GM10266 (cell line): ENCODE measurements around the gene IRX1.

Source experiments
- DNase-seq: peaks from one replicate; pipeline ENCODE4 v3.0.0; 2012; ENCODE audit errors: extremely low spot score
- TF ChIP-seq, protein P1 (sequence below): IDR thresholded peaks from 2 replicates; pipeline ENCODE4 v1.5.1; 2012; ENCODE audit warnings: mild to moderate bottlenecking, low read depth; ENCODE audit not compliant: control insufficient read depth, insufficient read depth; ENCODE audit errors: missing control alignments

IRX1 gene

DNA sequence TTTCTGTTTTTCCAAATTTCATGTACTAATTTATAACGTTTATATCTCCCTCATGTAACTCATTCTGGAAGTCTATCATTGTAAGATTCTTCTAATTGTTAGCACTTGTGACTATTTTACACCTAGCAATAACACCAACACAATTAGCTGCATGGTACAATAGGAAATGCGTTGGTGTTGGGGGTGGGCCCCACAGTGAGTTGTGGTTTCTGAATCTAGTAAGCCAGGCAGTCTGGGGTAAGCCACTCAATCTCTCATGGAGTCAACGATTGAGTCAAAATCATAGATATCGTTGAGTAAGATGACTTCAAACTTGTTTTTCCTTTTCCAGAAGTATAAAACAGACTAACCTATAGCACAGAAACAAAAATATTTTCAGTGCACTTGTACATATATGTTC, 30.0 kb downstream of the IRX1 start:
- no peak for DNase-seq
- TF ChIP-seq, protein P1, sequence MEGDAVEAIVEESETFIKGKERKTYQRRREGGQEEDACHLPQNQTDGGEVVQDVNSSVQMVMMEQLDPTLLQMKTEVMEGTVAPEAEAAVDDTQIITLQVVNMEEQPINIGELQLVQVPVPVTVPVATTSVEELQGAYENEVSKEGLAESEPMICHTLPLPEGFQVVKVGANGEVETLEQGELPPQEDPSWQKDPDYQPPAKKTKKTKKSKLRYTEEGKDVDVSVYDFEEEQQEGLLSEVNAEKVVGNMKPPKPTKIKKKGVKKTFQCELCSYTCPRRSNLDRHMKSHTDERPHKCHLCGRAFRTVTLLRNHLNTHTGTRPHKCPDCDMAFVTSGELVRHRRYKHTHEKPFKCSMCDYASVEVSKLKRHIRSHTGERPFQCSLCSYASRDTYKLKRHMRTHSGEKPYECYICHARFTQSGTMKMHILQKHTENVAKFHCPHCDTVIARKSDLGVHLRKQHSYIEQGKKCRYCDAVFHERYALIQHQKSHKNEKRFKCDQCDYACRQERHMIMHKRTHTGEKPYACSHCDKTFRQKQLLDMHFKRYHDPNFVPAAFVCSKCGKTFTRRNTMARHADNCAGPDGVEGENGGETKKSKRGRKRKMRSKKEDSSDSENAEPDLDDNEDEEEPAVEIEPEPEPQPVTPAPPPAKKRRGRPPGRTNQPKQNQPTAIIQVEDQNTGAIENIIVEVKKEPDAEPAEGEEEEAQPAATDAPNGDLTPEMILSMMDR: no peak

DNA sequence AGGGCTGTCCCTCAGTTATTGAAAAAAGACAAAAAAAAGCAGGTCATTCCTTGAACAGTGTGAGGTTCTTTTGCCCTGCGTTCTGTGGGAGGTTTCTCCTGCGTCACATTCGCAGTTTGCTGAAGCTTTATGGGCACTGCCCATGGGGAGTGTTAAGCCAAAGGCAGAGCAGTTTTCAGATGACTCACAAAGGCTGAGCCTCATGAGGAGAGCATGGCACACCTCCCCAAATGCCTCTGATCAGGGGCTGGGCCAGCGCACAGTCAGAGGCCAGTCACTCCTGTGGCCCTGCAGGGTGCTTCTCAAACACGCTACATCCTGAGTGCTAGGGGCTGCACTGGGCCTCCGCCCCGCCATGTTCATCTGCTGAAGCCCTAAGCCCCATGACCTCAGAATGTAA, 38.4 kb downstream of the IRX1 start:
- TF ChIP-seq, protein P1: no peak
- DNase-seq: no peak

DNA sequence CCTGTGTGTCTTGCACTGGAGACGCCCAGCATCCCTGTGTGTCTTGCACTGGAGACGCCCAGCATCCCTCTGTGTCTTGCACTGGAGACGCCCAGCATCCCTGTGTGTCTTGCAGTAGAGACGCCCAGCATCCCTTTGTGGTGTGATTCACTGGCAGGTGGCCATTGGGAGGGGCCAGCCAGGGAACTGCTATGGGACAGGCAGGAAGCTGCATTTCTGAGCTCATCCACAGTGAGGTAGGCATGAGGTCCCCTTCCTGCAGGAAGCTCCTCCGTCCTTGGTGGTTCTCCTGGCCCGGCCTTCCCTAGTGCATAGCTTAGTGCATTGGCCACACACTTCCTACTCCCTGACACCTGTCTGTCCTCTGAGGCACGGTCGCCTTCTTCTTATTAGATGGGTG, 43.5 kb downstream of the IRX1 start:
- TF ChIP-seq, protein P1: no peak
- no peak for DNase-seq

DNA sequence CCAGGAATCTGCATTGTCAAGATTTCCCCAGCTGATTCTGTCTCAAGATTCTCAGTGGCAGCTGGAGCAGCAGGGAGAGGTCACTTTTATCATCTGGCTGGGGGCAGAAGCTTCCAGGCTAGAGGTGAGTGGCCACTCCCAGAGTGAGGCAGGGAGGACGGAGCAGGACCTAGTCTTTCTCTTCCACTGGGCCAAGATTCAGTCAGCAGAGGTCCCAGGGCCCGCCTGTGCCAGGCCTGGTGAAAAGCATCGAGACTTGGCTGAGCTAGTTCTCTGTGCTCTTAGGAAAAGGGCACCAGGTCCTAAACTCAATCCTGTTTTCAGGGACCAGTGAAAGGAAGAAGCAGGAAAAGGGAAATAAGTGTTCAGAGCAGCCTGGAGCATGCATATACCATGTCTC, 46.6 kb downstream of the IRX1 start:
- TF ChIP-seq, protein P1: no peak
- DNase-seq: no peak

DNA sequence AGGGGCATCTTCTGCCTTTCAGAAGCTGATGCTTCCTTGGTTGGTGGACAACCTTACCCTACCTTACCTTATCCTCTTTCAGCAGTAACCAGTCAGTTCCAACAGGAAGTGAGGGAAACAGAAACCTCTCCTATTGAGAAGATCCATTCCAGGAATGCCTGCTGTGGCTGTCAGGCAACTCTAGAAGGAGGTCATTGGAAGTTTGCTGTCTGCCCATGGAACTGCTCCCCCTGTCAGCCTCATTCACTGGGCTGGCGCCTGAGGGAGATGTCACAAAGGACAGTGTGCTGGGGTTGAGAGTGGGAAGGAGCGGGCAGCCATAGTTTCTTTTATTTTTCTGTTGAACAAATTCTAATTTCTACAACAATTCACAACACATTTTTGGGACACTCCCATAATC, 54.7 kb downstream of the IRX1 start:
- TF ChIP-seq, protein P1: no peak
- DNase-seq: no peak

DNA sequence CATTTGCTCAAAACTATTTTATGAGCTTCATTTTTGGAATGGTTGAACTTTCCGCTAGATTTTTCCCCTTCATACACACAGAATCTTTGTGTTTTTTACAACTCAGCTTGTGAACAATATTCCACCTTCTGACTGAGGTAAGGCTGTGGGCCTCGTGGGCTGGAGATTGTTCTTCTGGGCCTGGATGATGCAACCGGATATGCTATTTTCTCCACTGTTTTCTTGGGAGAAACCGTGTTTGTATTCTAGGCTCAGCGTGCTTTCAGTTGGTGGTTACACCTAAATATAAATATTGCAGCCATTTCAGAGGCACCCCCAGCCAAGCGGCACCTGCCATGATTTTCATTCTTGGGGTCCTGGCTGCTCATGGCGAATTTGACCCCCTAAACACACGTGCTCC, 55.2 kb downstream of the IRX1 start:
- TF ChIP-seq, protein P1: no peak
- no peak for DNase-seq
